Tibial artery (tissue), 4 donors: ENCODE measurements around the gene FAM43A.

ENCODE experiments used
- DNase-seq, 2 donors: peaks; one replicate each; pipeline ENCODE4 v3.0.0-alpha.2; 2019
- H3K27ac ChIP-seq, 2 donors: fragments of 200-600 bp; sonication (generic) in 1 of 2; 1 replicate in 1 of 2; 2 replicates in 1 of 2; pipeline ENCODE4 v1.5.1; 2018 to 2019; ENCODE audit warnings: mild to moderate bottlenecking in 1 of 2
- H3K27me3 ChIP-seq, 2 donors: fragments of 200-600 bp; sonication (generic) in 1 of 2; one replicate each; pipeline versions ENCODE4 v1.5.1 to v1.6.0; 2016 to 2019
- H3K36me3 ChIP-seq, 3 donors: fragments of 200-600 bp; sonication (generic) in 2 of 3; one replicate each; pipeline ENCODE4 v1.5.1; 2016 to 2019; ENCODE audit warnings: mild to moderate bottlenecking in 2 of 3
- H3K4me1 ChIP-seq, 4 donors: fragments of 200-600 bp; sonication (generic) in 2 of 4; 1 replicate in 3 of 4; 2 replicates in 1 of 4; pipeline ENCODE4 v1.5.1; 2016 to 2019
- H3K4me3 ChIP-seq, 2 donors: fragments of 200-600 bp; sonication (generic) in 1 of 2; 1 replicate in 1 of 2; 2 replicates in 1 of 2; pipeline ENCODE4 v1.5.1; 2018 to 2019; ENCODE audit warnings: mild to moderate bottlenecking in 2 of 2
- H3K9me3 ChIP-seq, 3 donors: fragments of 200-600 bp; sonication (generic) in 1 of 3; one replicate each; pipeline ENCODE4 v1.5.1; 2016 to 2019
- CTCF ChIP-seq, 2 experiments: fragments of 200-600 bp in 1 of 2; fragments of 450-650 bp in 1 of 2; IDR thresholded peaks; one replicate each; pipeline ENCODE4 v1.5.1; 2017 to 2019; ENCODE audit warnings: antibody characterized with exemption in 2 of 2, mild to moderate bottlenecking in 1 of 2, moderate library complexity in 1 of 2
- intact Hi-C: fragments of 100-400 bp; cut with DNase I; formaldehyde crosslinking; loops from one replicate; pipeline ENCODE4 v1.15.0; 2023; ENCODE audit warnings: low total_unique reads

Gene FAM43A

DNA sequence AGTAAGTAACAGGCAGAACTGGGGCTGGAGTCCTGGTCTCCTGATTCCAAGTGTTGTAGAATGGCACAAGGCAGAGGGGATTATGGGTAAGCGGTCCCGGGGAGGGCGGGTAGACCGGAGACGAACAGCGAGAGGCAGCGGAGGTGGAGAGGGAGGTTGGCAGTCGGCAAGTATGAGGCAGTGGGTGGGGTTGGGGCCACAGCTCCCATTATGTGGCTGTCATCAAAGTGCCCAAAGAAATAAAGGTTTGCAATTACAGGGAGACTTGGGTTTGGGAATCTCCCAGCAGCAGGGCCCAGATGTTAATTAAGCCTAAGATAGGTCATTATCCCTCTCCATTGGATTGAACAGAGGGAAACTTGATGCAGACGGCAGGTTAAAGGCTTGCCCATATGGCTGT is 16.9 kb downstream of the FAM43A start:
- H3K36me3 ChIP-seq, result no peaks in the 10 kb centered on the region
- intact Hi-C loops, result no loop called here
- peaks cover 0 to 6% (median 5%) of the 10 kb centered on the region in 3 donors for H3K9me3 ChIP-seq
- H3K27ac ChIP-seq, result no peak overlapping the region
- H3K4me3 ChIP-seq, result no peak overlapping the region
- H3K4me1 ChIP-seq, result no peaks in the 10 kb centered on the region
- H3K27me3 ChIP-seq, result no peaks in the 10 kb centered on the region
- no peak for TF ChIP-seq CTCF (IDR thresholded peaks at IDR 0.05)
- DNase-seq, result no peak

- Histone ChIP-seq H3K27ac (no peak overlapping the region), H3K27me3 (no peaks in the 10 kb centered on the region), H3K9me3 (no peaks in the 10 kb centered on the region), H3K4me1 (no peaks in the 10 kb centered on the region), H3K4me3 (no peak overlapping the region), H3K36me3 (no peaks in the 10 kb centered on the region)
- intact Hi-C loops, result no loop called here
- no peak for TF ChIP-seq CTCF (IDR thresholded peaks at IDR 0.05)
- no peak for DNase-seq
Measured at GRCh38 chr3:194705227-194705626, 19.5 kb downstream of the FAM43A start.

GRCh38 chr3:194705761-194706160 is 20.1 kb downstream of the FAM43A start:
- no peak for TF ChIP-seq CTCF (IDR thresholded peaks at IDR 0.05)
- no peak overlapping the region for H3K4me3 ChIP-seq
- DNase-seq, result no peak
- no peaks in the 10 kb centered on the region for H3K27me3 ChIP-seq
- no peak overlapping the region for H3K27ac ChIP-seq
- intact Hi-C loops, result no loop called here
- no peaks in the 10 kb centered on the region for H3K4me1 ChIP-seq
- no peaks in the 10 kb centered on the region for H3K36me3 ChIP-seq
- H3K9me3 ChIP-seq, result no peaks in the 10 kb centered on the region

GRCh38 chr3:194707147-194707540 is 21.5 kb downstream of the FAM43A start:
- H3K27me3 ChIP-seq, result no peaks in the 10 kb centered on the region
- H3K27ac ChIP-seq, result no peak overlapping the region
- H3K4me1 ChIP-seq, result no peaks in the 10 kb centered on the region
- intact Hi-C loops, result no loop called here
- H3K36me3 ChIP-seq, result no peaks in the 10 kb centered on the region
- no peaks in the 10 kb centered on the region for H3K9me3 ChIP-seq
- no peak for TF ChIP-seq CTCF (IDR thresholded peaks at IDR 0.05)
- no peak overlapping the region for H3K4me3 ChIP-seq
- no peak for DNase-seq

- H3K27me3 ChIP-seq, result no peaks in the 10 kb centered on the region
- H3K4me3 ChIP-seq, result no peak overlapping the region
- intact Hi-C loops, result no loop called here
- H3K36me3 ChIP-seq, result no peaks in the 10 kb centered on the region
- peaks cover 0 to 7% (median 0%) of the 10 kb centered on the region in 4 donors for H3K4me1 ChIP-seq
- TF ChIP-seq CTCF (IDR thresholded peaks at IDR 0.05), result no peak
- no peaks in the 10 kb centered on the region for H3K9me3 ChIP-seq
- H3K27ac ChIP-seq, result no peak overlapping the region
- no peak for DNase-seq
Measured at GRCh38 chr3:194711286-194711685, 25.6 kb downstream of the FAM43A start.

GRCh38 chr3:194711913-194712312 is 26.2 kb downstream of the FAM43A start:
- no peaks in the 10 kb centered on the region for H3K27me3 ChIP-seq
- no peak for TF ChIP-seq CTCF (IDR thresholded peaks at IDR 0.05)
- no peak overlapping the region for H3K4me3 ChIP-seq
- no peak overlapping the region for H3K27ac ChIP-seq
- no peaks in the 10 kb centered on the region for H3K9me3 ChIP-seq
- intact Hi-C loops, result no loop called here
- no peaks in the 10 kb centered on the region for H3K36me3 ChIP-seq
- no peak for DNase-seq
- H3K4me1 ChIP-seq, result peaks cover 0 to 7% (median 0%) of the 10 kb centered on the region in 4 donors
